OCI-LY7 (cell line): ENCODE results near the gene RNF157. TPM values are rescaled to one million over a fixed set of nuclear protein-coding genes. Genes with fewer than 3 reads are reported as not detected.

Experiments
- BruUV-seq: library from RNA; stranded (reverse); fragments of 400-500 nt; replicated peaks from 2 replicates; lab custom pipeline; 2021; lab: Mats Ljungman, UMichigan
- CTCF ChIA-PET: fragments of 300-600 bp; sonication (Branson Sonifier 250); formaldehyde crosslinking; loops from one replicate; lab custom pipeline; 2022; ENCODE audit warnings: antibody characterized with exemption; ENCODE audit not compliant: unreplicated experiment; lab: Charles Lee
- POLR2A ChIA-PET: fragments of 300-600 bp; sonication (Branson Sonifier 250); formaldehyde crosslinking; loops from one replicate; lab custom pipeline; 2022; ENCODE audit warnings: antibody characterized with exemption; lab: Charles Lee
- DNase-seq: peaks from one replicate; pipeline ENCODE4 v3.0.0-alpha.2; 2015; ENCODE audit warnings: low spot score
- H2AFZ ChIP-seq: fragments of 200-600 bp; sonication (generic), shearing (Covaris generic); 2 replicates; pipeline ENCODE4 v1.6.1; 2014; ENCODE audit warnings: mild to moderate bottlenecking, antibody characterized with exemption, low read length, moderate library complexity
- H3K27ac ChIP-seq: fragments of 200-600 bp; sonication (generic); 2 replicates; pipeline ENCODE4 v1.5.1; 2014; ENCODE audit warnings: mixed run types, low read depth, mild to moderate bottlenecking, moderate library complexity, low read length, inconsistent platforms; ENCODE audit not compliant: poor library complexity, severe bottlenecking
- H3K36me3 ChIP-seq: fragments of 200-600 bp; sonication (generic); 2 replicates; pipeline ENCODE4 v1.6.1; 2014; ENCODE audit warnings: mild to moderate bottlenecking, antibody characterized with exemption, low read length, moderate library complexity, mixed read lengths; ENCODE audit not compliant: insufficient read depth
- H3K4me1 ChIP-seq: fragments of 200-600 bp; sonication (generic); 2 replicates; pipeline ENCODE4 v1.5.1; 2014; ENCODE audit warnings: mild to moderate bottlenecking, low read length; ENCODE audit not compliant: insufficient read depth, poor library complexity, severe bottlenecking
- H3K4me2 ChIP-seq: fragments of 200-600 bp; sonication (generic); 2 replicates; pipeline ENCODE4 v1.6.1; 2014; ENCODE audit warnings: mild to moderate bottlenecking, low read length
- H3K4me3 ChIP-seq: fragments of 200-600 bp; sonication (generic); 2 replicates; pipeline ENCODE4 v1.5.1; 2014; ENCODE audit warnings: mild to moderate bottlenecking, low read depth, low read length; ENCODE audit not compliant: poor library complexity, severe bottlenecking
- H3K79me2 ChIP-seq: fragments of 200-600 bp; sonication (generic); 2 replicates; pipeline ENCODE4 v1.6.1; 2016; ENCODE audit warnings: low read depth, mild to moderate bottlenecking, low read length, moderate library complexity, mixed read lengths; ENCODE audit not compliant: insufficient read depth
- H3K9me2 ChIP-seq: fragments of 200-600 bp; sonication (generic); 2 replicates; pipeline ENCODE4 v1.6.1; 2016; ENCODE audit warnings: mild to moderate bottlenecking, low read length, mixed read lengths; ENCODE audit not compliant: insufficient read depth
- H3K9me3 ChIP-seq: fragments of 200-600 bp; sonication (generic); 2 replicates; pipeline ENCODE4 v1.6.1; 2014; ENCODE audit warnings: mild to moderate bottlenecking, mixed run types, low read length, mixed read lengths
- H4K20me1 ChIP-seq: fragments of 200-600 bp; sonication (generic); 2 replicates; pipeline ENCODE4 v1.6.1; 2014; ENCODE audit warnings: mild to moderate bottlenecking, antibody characterized with exemption, low read length, moderate library complexity, mixed read lengths; ENCODE audit not compliant: insufficient read depth
- CTCF ChIP-seq: fragments of 200-600 bp; sonication (generic); conservative IDR thresholded peaks from 2 replicates; pipeline ENCODE4 v1.5.1; 2014; ENCODE audit warnings: mild to moderate bottlenecking, antibody characterized with exemption, low read length, moderate library complexity, mixed read lengths
- EZH2phosphoT487 ChIP-seq: fragments of 200-600 bp; sonication (generic); IDR thresholded peaks from 2 replicates; pipeline ENCODE4 v1.6.1; 2018; ENCODE audit warnings: low read depth, borderline replicate concordance, mild to moderate bottlenecking, mixed run types, antibody characterized with exemption, low read length, moderate library complexity, mixed read lengths
- intact Hi-C: fragments of 100-400 bp; cut with micrococcal nuclease; formaldehyde crosslinking; loops from one replicate; pipeline ENCODE4 v1.10.0; 2022; ENCODE audit not compliant: unreplicated experiment
- total RNA-seq, 2 experiments: library from RNA; depleted of rRNA in 1 of 2; stranded (reverse); fragments of >200 nt in 1 of 2; shearing (Covaris generic) in 1 of 2; gene quantifications; 2 replicates each; pipeline ENCODE4 v1.2.3, GENCODE V29; 2014 to 2022

RNF157 gene
- total RNA-seq, 2 experiments from 2014 or later = 0.28 to 1.3 TPM

GRCh38 chr17:76150712-76151622, 89.3 kb downstream of the RNF157 start:
- Histone ChIP-seq H3K4me1 (peaks cover 28% of the 10 kb centered on the region), H3K4me3 (no peak overlapping the region), H3K9me2 (no peaks in the 10 kb centered on the region), H3K9me3 (no peaks in the 10 kb centered on the region), H2AFZ (peak overlapping the region; percentile 6; the same call in 1 of the 2 replicates), H3K27ac (no peak overlapping the region), H3K4me2 (no peak overlapping the region), H3K36me3 (no peaks in the 10 kb centered on the region), H3K79me2 (no peaks in the 10 kb centered on the region), H4K20me1 (no peaks in the 10 kb centered on the region)
- no peak for TF ChIP-seq CTCF
- TF ChIP-seq EZH2phosphoT487 = no peak
- CTCF ChIA-PET = interaction anchor here (0.5 to 1.2 kb wide), 3 partner anchors 30 to 530 kb away, joined by 3 to 7 read pairs (median 3); no protein-coding TSS in a partner anchor
- intact Hi-C loops = no loop called here
- POLR2A ChIA-PET = interaction anchor here (0.6 to 1.3 kb wide), 3 partner anchors 8 to 382 kb away, joined by 3 to 8 read pairs (median 4); no protein-coding TSS in a partner anchor
- DNase-seq = no peak
- BruUV-seq = no TSS peak

GRCh38 chr17:76149214-76149613, 91.1 kb downstream of the RNF157 start:
- no peaks in the 10 kb centered on the region for H4K20me1 ChIP-seq
- no peak for DNase-seq
- peaks cover 46% of the 10 kb centered on the region for H3K4me1 ChIP-seq
- no peaks in the 10 kb centered on the region for H3K9me3 ChIP-seq
- CTCF ChIA-PET = interaction anchor here (0.6 kb wide), 1 partner anchor 19 kb away, joined by 3 read pairs; no protein-coding TSS in a partner anchor
- H2AFZ ChIP-seq = no peak overlapping the region
- POLR2A ChIA-PET = interaction anchor here (1.3 kb wide), 1 partner anchor 45 kb away, joined by 3 read pairs; the partner anchor contains the start of gene EXOC7
- no peak overlapping the region for H3K4me2 ChIP-seq
- TF ChIP-seq CTCF = no peak
- TF ChIP-seq EZH2phosphoT487 = no peak
- H3K4me3 ChIP-seq = no peak overlapping the region
- intact Hi-C loops = no loop called here
- no peaks in the 10 kb centered on the region for H3K36me3 ChIP-seq
- no peaks in the 10 kb centered on the region for H3K9me2 ChIP-seq
- no peaks in the 10 kb centered on the region for H3K79me2 ChIP-seq
- no peak overlapping the region for H3K27ac ChIP-seq
- BruUV-seq = no TSS peak

GRCh38 chr17:76148015-76148326, 92.3 kb downstream of the RNF157 start:
- no TSS peak for BruUV-seq
- H3K36me3 ChIP-seq = no peaks in the 10 kb centered on the region
- intact Hi-C loops = no loop called here
- H4K20me1 ChIP-seq = no peaks in the 10 kb centered on the region
- ChIA-PET POLR2A (no interaction called here), CTCF (no interaction called here)
- no peak for TF ChIP-seq CTCF
- no peak for TF ChIP-seq EZH2phosphoT487
- no peak overlapping the region for H2AFZ ChIP-seq
- H3K4me1 ChIP-seq = peaks cover 58% of the 10 kb centered on the region
- H3K4me2 ChIP-seq = no peak overlapping the region
- H3K27ac ChIP-seq = no peak overlapping the region
- DNase-seq = no peak
- H3K79me2 ChIP-seq = no peaks in the 10 kb centered on the region
- no peaks in the 10 kb centered on the region for H3K9me2 ChIP-seq
- no peaks in the 10 kb centered on the region for H3K9me3 ChIP-seq
- no peak overlapping the region for H3K4me3 ChIP-seq
